GM21717 (cell line): Measurements from ENCODE around the gene PMPCA.

Source experiments
- ATAC-seq: cut with Tn5 transposase; IDR thresholded peaks from one replicate; pipeline ENCODE4 v1.9.1; 2021; ENCODE audit warnings: mild to moderate bottlenecking, moderate library complexity; ENCODE audit not compliant: unreplicated experiment

The PMPCA gene, protein sequence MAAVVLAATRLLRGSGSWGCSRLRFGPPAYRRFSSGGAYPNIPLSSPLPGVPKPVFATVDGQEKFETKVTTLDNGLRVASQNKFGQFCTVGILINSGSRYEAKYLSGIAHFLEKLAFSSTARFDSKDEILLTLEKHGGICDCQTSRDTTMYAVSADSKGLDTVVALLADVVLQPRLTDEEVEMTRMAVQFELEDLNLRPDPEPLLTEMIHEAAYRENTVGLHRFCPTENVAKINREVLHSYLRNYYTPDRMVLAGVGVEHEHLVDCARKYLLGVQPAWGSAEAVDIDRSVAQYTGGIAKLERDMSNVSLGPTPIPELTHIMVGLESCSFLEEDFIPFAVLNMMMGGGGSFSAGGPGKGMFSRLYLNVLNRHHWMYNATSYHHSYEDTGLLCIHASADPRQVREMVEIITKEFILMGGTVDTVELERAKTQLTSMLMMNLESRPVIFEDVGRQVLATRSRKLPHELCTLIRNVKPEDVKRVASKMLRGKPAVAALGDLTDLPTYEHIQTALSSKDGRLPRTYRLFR

DNA sequence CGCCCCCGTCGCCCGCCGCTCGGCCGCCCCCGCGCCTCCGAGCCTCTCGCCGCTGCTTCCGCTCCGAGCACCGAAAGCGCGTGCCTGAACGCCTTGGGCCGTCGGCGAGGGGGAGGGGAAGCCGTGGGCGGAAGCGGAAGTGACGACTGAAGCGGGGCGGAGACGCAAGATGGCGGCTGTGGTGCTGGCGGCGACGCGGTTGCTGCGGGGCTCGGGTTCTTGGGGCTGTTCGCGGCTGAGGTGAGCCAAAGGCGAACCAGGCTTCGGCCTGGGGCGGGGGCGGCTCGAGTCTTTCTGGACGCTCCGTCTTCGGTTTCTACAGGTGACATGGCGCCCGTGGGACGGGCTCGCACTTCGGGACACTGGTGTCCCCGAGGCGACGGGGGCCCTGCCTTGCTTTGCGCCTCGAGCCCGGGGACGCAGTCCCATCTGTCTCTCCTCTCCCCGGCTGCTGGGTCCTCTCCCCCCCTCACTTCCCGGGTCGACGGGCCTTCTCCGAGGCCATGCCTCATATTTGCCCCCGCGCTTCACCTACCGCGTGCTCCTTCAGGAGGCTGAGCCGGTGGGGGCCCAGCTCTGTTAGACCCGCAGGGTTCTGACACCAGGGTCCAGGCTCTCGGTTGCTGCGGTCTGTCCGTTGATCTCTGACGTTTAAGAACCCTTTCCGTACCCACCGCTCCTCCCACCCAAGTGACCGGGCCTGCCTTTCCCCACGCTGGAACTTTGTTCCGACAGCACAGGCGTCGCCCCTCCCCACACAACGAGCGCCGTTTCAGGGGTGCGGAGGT, at the start of gene PMPCA, which contains the start of gene ENTR1:
Gene PMPCA, plus strand, starts transcription at position 159 of the 788 bp plus-strand sequence. Its CDS starts 11 bp downstream, at position 170.
Gene ENTR1, minus strand, starts transcription at position 115 of the 788 bp plus-strand sequence. CDS start 217 bp downstream, outside the sequence.
- ATAC-seq: peak; percentile 66

DNA sequence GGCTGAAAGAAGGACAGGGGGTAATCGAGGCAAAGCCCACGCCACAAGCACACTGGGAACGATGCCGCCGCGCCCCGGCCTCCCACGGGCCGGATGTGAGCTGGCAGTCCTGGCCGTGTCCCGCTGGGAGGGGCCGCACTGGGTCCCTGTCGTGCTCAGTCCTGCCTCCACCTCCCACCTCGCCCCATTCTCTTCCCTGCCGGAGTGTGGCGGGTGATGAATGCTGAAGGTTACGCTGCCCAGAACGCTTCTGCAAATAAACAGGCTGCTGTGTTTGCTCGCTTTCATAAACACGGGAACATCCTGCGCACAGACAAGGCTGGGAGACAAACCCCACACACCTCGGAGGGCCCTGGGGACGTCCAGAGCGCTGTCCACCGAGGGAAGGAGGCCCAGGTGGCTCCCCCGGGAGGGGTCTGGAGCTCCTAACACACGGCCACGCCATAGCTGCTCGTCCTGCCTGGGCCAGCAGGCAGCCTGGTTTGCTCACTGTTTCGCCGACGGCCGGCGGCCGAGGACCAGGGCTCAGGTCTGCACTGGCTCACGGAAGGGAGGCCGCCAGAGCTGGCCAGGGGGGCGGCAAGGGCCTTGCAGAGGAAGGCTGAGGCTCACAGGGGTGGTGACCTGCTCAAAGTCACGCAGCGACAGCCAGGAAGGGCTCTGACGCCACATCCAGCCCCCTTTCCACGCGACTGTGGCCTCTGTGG, 49.3 kb upstream of the PMPCA start:
- no peak for ATAC-seq

DNA sequence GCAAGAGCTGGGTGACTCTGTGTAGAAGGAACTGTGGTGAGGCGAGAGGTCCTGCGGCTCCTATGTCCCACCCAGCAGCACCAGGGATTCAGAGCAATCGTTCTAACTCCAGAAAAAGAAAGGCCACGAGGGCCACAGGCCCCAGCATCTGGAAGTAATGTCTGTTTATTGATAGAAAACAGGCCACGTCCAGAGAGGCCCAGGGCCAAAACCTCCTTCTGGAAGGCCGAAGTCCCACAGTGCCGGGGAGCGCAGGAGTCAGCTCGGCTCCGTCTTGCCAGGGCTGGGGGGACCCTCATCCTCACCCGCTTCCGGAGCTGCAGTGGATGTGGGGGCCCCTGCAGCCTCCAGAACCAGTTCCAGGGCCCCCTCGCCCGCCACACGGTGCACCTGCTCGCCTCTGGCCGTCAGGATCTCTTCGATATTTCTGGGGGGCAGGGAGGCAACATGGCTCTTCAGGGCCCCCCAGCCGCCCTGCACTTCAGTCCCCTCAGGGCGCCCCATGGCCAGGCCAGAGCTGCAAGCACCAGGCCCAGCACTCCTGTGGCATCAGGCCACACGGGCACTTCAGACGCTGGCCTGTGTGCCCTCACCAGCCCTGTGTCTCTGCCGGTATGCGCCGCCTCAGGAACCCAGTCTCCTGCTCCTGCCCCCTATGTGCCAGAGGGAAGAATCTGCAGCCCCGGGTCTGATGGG, 48.6 kb upstream of the PMPCA start:
- no peak for ATAC-seq

GRCh38 chr9:136362450-136362784, 48.0 kb upstream of the PMPCA start:
- no peak for ATAC-seq

- peak; percentile 70 for ATAC-seq
Observed at GRCh38 chr9:136363106-136363948, 47.1 kb upstream of the PMPCA start, which contains the start of gene DNLZ. TSS of gene DNLZ (minus strand) at chr9:136363744. CDS start at chr9:136363714, 30 bp downstream.

- no peak for ATAC-seq
Observed at GRCh38 chr9:136363949-136364748, 46.3 kb upstream of the PMPCA start.

GRCh38 chr9:136364942-136365774, 45.3 kb upstream of the PMPCA start:
- ATAC-seq: no peak

GRCh38 chr9:136365775-136366222, 44.7 kb upstream of the PMPCA start:
- no peak for ATAC-seq

- no peak for ATAC-seq
Observed at GRCh38 chr9:136366826-136367225, 43.6 kb upstream of the PMPCA start.

- no peak for ATAC-seq
Observed at GRCh38 chr9:136367296-136368145, 42.9 kb upstream of the PMPCA start.

DNA sequence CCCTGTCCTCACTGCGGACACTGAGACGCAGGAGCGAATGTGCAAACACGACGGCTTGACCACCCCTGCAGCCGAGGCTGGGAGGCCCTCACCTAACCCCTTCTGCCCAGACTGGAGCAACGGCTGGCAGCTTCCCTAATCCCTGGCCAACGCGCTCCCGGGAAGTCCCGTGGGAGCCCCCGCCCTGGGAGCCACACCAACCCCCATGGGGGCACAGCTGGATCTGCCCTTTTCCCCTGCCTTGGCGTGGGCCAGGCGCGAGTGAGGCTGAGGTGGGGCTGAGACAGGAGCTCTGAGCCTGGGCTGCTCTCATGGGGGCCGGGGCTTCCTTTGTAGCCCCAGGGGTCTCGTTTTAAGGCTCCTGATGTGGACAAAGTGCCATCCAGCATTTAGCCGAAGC, 42.3 kb upstream of the PMPCA start:
- no peak for ATAC-seq

DNA sequence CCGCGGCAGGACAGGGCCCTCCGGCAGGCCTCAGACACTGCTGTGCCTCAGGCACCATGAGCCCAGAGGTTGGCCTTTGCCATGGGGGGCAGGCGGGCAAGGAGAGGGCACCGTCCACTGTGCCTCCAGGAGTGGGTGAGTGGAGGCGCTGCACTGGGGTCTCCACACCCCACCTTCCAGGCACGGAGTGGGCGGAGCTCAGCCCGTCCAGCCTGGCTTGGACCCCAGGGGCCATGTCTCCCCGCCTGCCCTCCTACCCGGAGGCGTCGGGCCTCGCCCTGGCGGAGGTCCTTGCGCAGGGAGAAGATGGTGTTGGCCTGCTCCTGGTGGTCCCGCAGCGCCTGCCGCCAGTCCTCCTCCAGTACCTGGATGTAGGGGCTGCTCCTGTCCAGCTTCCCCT, 40.4 kb upstream of the PMPCA start:
- no peak for ATAC-seq

GRCh38 chr9:136370687-136371532, 39.5 kb upstream of the PMPCA start:
- no peak for ATAC-seq

- no peak for ATAC-seq
Observed at GRCh38 chr9:136371533-136371880, 39.0 kb upstream of the PMPCA start.

DNA sequence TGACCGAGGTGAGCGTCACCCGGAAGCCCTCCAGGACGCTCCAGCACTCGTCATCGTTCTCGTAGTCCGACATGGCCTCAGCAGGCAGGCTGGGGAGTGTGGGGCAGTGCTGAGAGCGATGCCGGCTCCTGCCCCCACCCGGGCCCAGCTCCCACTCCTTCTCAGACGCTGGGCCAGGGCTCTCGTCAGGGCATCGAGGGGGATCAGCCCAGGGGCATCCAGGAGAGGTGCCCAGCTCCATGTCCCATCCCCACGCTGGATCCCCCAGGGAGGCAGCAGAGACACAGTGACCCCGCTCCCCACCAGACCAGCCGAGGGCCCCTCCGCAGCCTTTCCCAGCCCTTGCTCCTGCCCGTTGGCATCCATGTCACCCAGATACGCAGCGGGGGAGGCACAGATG, 38.5 kb upstream of the PMPCA start:
- no peak for ATAC-seq
